IMR-90 (cell line): ENCODE measurements around the gene MRPL41. TPM values are rescaled to one million over a fixed set of nuclear protein-coding genes. Genes with fewer than 3 reads are reported as not detected.
A peak's percentile ranks its signal among the peaks of the same experiment; 100 is the strongest.

Experiments
- ATAC-seq: fragments of 200-7000 bp; cut with Tn5 transposase; 2 replicates; pipeline ENCODE4 v1.9.1; 2020; ENCODE audit warnings: low read depth, mild to moderate bottlenecking, moderate library complexity
- Bru-seq: library from RNA; stranded (reverse); fragments of 400-500 nt; gene quantifications from one replicate; lab custom pipeline; 2021; lab: Mats Ljungman, UMichigan
- BruChase-seq, 2 experiments: library from RNA; stranded (reverse); fragments of 400-500 nt; gene quantifications; one replicate each; lab custom pipeline; 2021; lab: Mats Ljungman, UMichigan
- BruUV-seq: library from RNA; stranded (reverse); fragments of 400-500 nt; replicated peaks from 2 replicates; lab custom pipeline; 2021; lab: Mats Ljungman, UMichigan
- CTCF ChIA-PET: fragments of 300-600 bp; formaldehyde crosslinking; extraction: SDS; loops from one replicate; lab custom pipeline; 2021; ENCODE audit warnings: antibody characterized with exemption; lab: Yijun Ruan, JAX
- POLR2A ChIA-PET: fragments of 300-600 bp; sonication (Branson Sonifier 250); formaldehyde crosslinking; loops from one replicate; lab custom pipeline; 2022; ENCODE audit warnings: antibody characterized with exemption; ENCODE audit not compliant: unreplicated experiment; lab: Charles Lee
- DNase-seq: peaks from one replicate; pipeline ENCODE4 v3.0.0; 2013
- H2AFZ ChIP-seq: replicated peaks from 2 replicates; pipeline ENCODE3; 2013; ENCODE audit warnings: low read length, mild to moderate bottlenecking; ENCODE audit not compliant: poor library complexity
- H2AK5ac ChIP-seq: 2 replicates; pipeline ENCODE4 v1.6.1; 2013; ENCODE audit warnings: low read depth, low read length, inconsistent platforms
- H2AK9ac ChIP-seq: replicated peaks from 2 replicates; pipeline ENCODE3; 2013; ENCODE audit warnings: mild to moderate bottlenecking, low read depth, low read length, moderate library complexity; ENCODE audit not compliant: poor library complexity
- H2BK120ac ChIP-seq: 2 replicates; pipeline ENCODE4 v1.6.1; 2013; ENCODE audit warnings: low read depth, low read length, inconsistent platforms
- H2BK15ac ChIP-seq: 3 replicates; pipeline ENCODE4 v1.6.1; 2013; ENCODE audit warnings: low read depth, low read length, inconsistent platforms
- H2BK20ac ChIP-seq: 2 replicates; pipeline ENCODE4 v1.6.1; 2013; ENCODE audit warnings: low read depth, mild to moderate bottlenecking, inconsistent platforms, low read length, moderate library complexity
- H2BK5ac ChIP-seq: 2 replicates; pipeline ENCODE4 v1.6.1; 2013; ENCODE audit warnings: mild to moderate bottlenecking, low read depth, low read length, inconsistent platforms; ENCODE audit not compliant: poor library complexity, severe bottlenecking
- H3K14ac ChIP-seq: replicated peaks from 2 replicates; pipeline ENCODE4 v1.6.1; 2013; ENCODE audit warnings: low read depth, low read length, inconsistent platforms
- H3K18ac ChIP-seq: 2 replicates; pipeline ENCODE4 v1.6.1; 2013; ENCODE audit warnings: low read depth, low read length, control low read depth
- H3K23ac ChIP-seq: 2 replicates; pipeline ENCODE4 v1.6.1; 2013; ENCODE audit warnings: low read depth, low read length, inconsistent platforms
- H3K27ac ChIP-seq: 2 replicates; pipeline ENCODE4 v1.5.1; 2013; ENCODE audit warnings: mild to moderate bottlenecking, control low read depth, low read length; ENCODE audit not compliant: insufficient read depth
- H3K27me3 ChIP-seq: 2 replicates; pipeline ENCODE4 v1.6.1; 2013; ENCODE audit warnings: low read length; ENCODE audit not compliant: control insufficient read depth, insufficient read depth
- H3K36me3 ChIP-seq: 2 replicates; pipeline ENCODE4 v1.6.1; 2013; ENCODE audit warnings: low read length, mixed read lengths; ENCODE audit not compliant: control insufficient read depth, insufficient read depth
- H3K4ac ChIP-seq: 2 replicates; pipeline ENCODE4 v1.6.1; 2013; ENCODE audit warnings: low read depth, low read length, inconsistent platforms
- H3K4me1 ChIP-seq: 2 replicates; pipeline ENCODE4 v1.6.1; 2013; ENCODE audit warnings: low read length, mixed read lengths; ENCODE audit not compliant: control insufficient read depth, insufficient read depth
- H3K4me2 ChIP-seq: 2 replicates; pipeline ENCODE4 v1.6.1; 2013; ENCODE audit warnings: low read depth, mild to moderate bottlenecking, control low read depth, low read length, moderate library complexity
- H3K4me3 ChIP-seq: 2 replicates; pipeline ENCODE4 v1.5.1; 2013; ENCODE audit warnings: low read depth, mild to moderate bottlenecking, control low read depth, low read length, moderate library complexity; ENCODE audit not compliant: insufficient read depth
- H3K56ac ChIP-seq: 2 replicates; pipeline ENCODE4 v1.6.1; 2013; ENCODE audit warnings: low read length, inconsistent platforms; ENCODE audit not compliant: insufficient read depth; ENCODE audit errors: extremely low read depth
- H3K79me1 ChIP-seq, 2 experiments: 2 replicates each; pipeline ENCODE4 v1.6.1; 2013; ENCODE audit warnings: low read length in 2 of 2, inconsistent platforms in 1 of 2, low read depth in 1 of 2
- H3K9ac ChIP-seq: 2 replicates; pipeline ENCODE4 v1.6.1; 2013; ENCODE audit warnings: low read depth, low read length, control low read depth
- H3K9me1 ChIP-seq: 2 replicates; pipeline ENCODE4 v1.6.1; 2013; ENCODE audit warnings: low read length, inconsistent platforms; ENCODE audit not compliant: insufficient read depth
- H3K9me3 ChIP-seq: 2 replicates; pipeline ENCODE4 v1.6.1; 2013; ENCODE audit warnings: low read length; ENCODE audit not compliant: control insufficient read depth, insufficient read depth
- H4K20me1 ChIP-seq: 2 replicates; pipeline ENCODE4 v1.6.1; 2013; ENCODE audit warnings: low read length, inconsistent platforms; ENCODE audit not compliant: insufficient read depth
- H4K5ac ChIP-seq: 2 replicates; pipeline ENCODE4 v1.6.1; 2013; ENCODE audit warnings: mild to moderate bottlenecking, low read depth, low read length, control low read depth
- H4K8ac ChIP-seq, 2 experiments: 2 replicates each; pipeline ENCODE4 v1.6.1; 2013; ENCODE audit warnings: low read depth in 2 of 2, low read length in 2 of 2, control low read depth in 1 of 2, inconsistent platforms in 1 of 2
- H4K91ac ChIP-seq: 2 replicates; pipeline ENCODE4 v1.6.1; 2013; ENCODE audit warnings: low read depth, low read length, inconsistent platforms; ENCODE audit not compliant: insufficient read depth
- CTCF ChIP-seq: conservative IDR thresholded peaks from 2 replicates; pipeline ENCODE4 v1.5.1; 2012; ENCODE audit warnings: mild to moderate bottlenecking, low read depth, low read length, improper control_type of control experiment
- MAZ ChIP-seq: IDR thresholded peaks from 2 replicates; pipeline ENCODE4 v1.6.1; 2012; ENCODE audit warnings: low read depth, mild to moderate bottlenecking, low read length, improper control_type of control experiment, moderate library complexity, borderline replicate concordance
- MXI1 ChIP-seq: IDR thresholded peaks from 2 replicates; pipeline ENCODE4 v1.6.1; 2012; ENCODE audit warnings: low read depth, mild to moderate bottlenecking, low read length, moderate library complexity, borderline replicate concordance
- POLR2A ChIP-seq: IDR thresholded peaks from 2 replicates; pipeline ENCODE4 v1.6.1; 2012; ENCODE audit warnings: mild to moderate bottlenecking, low read depth, low read length
- RAD21 ChIP-seq: IDR thresholded peaks from 2 replicates; pipeline ENCODE4 v1.6.1; 2012; ENCODE audit warnings: low read length, improper control_type of control experiment
- WGBS, 2 experiments: methylation state at CpG; one replicate each; pipeline versions ENCODE4 v1.1.5 to v1.1.7; 2013; ENCODE audit warnings: missing lambda C conversion rate in 2 of 2; ENCODE audit not compliant: insufficient read length in 1 of 2; ENCODE audit errors: extremely low coverage in 2 of 2; 5-methylcytosine and 5-hydroxymethylcytosine counted together
- dilution Hi-C: fragments of 300-500 bp; cut with HindIII; formaldehyde crosslinking; loops from one replicate; pipeline ENCODE4 v1.14.3; 2018; ENCODE audit warnings: low sequenced_read_pairs; ENCODE audit not compliant: unreplicated experiment
- in situ Hi-C: fragments of 300-500 bp; cut with MboI; formaldehyde crosslinking; loops from 3 replicates; pipeline ENCODE4 v1.14.3; 2019; ENCODE audit warnings: low sequenced_read_pairs, inconsistent platforms, mixed read lengths
- intact Hi-C: fragments of 100-400 bp; cut with micrococcal nuclease; formaldehyde crosslinking; loops from 2 replicates; pipeline ENCODE4 v1.10.0; 2022
- long read RNA-seq: library from polyadenylated mRNA; unstranded; transcript quantifications from one replicate; pipeline ENCODE4 v2.0.0, GENCODE V29; 2021; ENCODE audit not compliant: unreplicated experiment
- polyA plus RNA-seq, 3 experiments: library from polyadenylated mRNA; depleted of rRNA; stranded (reverse); fragments of >200 nt; gene quantifications; 2 replicates each; pipeline ENCODE4 v1.2.3, GENCODE V29; 2012; ENCODE audit warnings: low replicate concordance in 1 of 3
- total RNA-seq: library from RNA; depleted of rRNA; stranded (reverse); fragments of >200 nt; gene quantifications from 2 replicates; pipeline ENCODE4 v1.2.3, GENCODE V29; 2012; rRNA removed
- TF ChIP-seq, protein P1 (sequence below): fragments of 150-350 bp; IDR thresholded peaks from 2 replicates; pipeline ENCODE4 v1.6.1; 2017; ENCODE audit warnings: mild to moderate bottlenecking, antibody characterized with exemption, low read length, low read depth

The MRPL41 gene
- total RNA-seq (15.6 and 23.6 TPM in 2 replicates), polyA plus RNA-seq (2012; rRNA removed) (38.9 and 58.9 TPM in 2 replicates), Bru-seq, nascent RNA (percentile 84 among the genes with signal in this experiment), BruChase-seq, experiment 1, labeled RNA remaining after a 6-hour chase (percentile 69 among the genes with signal in this experiment), BruChase-seq, experiment 2, labeled RNA remaining after a 2-hour chase (percentile 68 among the genes with signal in this experiment)
- polyA plus RNA-seq (2012; cell fraction: cytosol; rRNA removed), result 56.0 and 58.7 TPM in 2 replicates
- 16.9 and 31.2 TPM in 2 replicates for polyA plus RNA-seq (2012; cell fraction: nucleus; rRNA removed; ENCODE audit: low replicate concordance)
- long read RNA-seq, transcript MRPL41-201 (2 exons, 1,262 nt), result major isoform, 57 of 62 reads
- long read RNA-seq, partial matches to known transcripts, result 0 of 62 reads
- long read RNA-seq, other reads (novel, unspliced or antisense), result 5 of 62 reads

DNA sequence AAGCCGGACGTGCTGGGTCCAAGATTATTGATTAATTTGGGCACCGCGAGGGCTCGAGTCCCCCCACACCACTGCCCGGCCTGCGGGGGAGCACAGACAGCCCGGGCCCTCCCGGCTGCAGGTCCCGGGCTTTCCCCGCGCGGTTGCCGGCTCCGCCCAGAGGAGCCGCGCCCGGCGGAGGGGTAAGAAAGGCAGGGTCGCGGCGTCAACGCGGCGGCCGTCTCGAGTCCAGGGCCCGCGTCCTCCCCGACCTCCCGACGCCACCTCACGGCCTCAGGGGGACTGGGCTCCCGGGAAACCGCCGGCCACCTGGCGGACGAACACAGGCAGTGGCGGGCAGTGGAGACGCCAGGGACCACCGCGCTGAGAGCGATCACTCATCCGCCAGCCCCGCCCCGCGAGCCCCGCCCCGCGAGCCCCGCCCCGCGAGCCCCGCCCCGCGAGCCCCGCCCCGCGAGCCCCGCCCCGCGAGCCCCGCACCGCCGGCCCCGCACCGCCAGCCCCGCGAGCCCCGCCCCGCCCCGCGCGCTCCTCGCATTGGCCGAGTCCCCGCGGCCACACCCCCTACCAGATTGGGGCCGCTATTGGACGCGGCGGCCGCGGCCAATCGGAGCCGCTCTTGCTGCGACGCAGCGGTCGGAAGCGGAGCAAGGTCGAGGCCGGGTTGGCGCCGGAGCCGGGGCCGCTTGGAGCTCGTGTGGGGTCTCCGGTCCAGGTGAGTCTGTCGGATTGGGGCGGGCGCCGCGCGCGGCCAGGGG, at the start of gene MRPL41:
MRPL41 (plus strand) TSS at position 616 of the 758 bp plus-strand sequence. CDS start 203 bp downstream, outside the sequence.
- H2AK9ac ChIP-seq, result peak within 1 kb of the TSS; percentile 96
- no TSS peak for BruUV-seq
- peaks cover 13 to 29% of the 10 kb centered on the region in 2 experiments for H3K79me1 ChIP-seq
- dilution Hi-C loops, result no loop called here
- H3K4me2 ChIP-seq, result peak within 1 kb of the TSS; percentile 95
- no peak within 1 kb of the TSS; the same call in 2 of the 3 replicates for H2BK15ac ChIP-seq
- no peak within 1 kb of the TSS for H2BK120ac ChIP-seq
- no peak within 1 kb of the TSS for H3K18ac ChIP-seq
- peaks cover 19% of the 10 kb centered on the region for H3K36me3 ChIP-seq
- no peaks in the 10 kb centered on the region for H3K27me3 ChIP-seq
- ChIA-PET POLR2A (no interaction called here), CTCF (interaction anchor here (1.2 kb wide), 1 partner anchor 16 kb away, joined by 7 read pairs; no protein-coding TSS in a partner anchor)
- no peaks in the 10 kb centered on the region for H3K9me1 ChIP-seq
- H4K20me1 ChIP-seq, result 0 out of 2 replicates have a peak, but pooled peaks cover 9% of the 10 kb centered on the region
- peaks cover 5% of the 10 kb centered on the region; the same call in 1 of the 2 replicates for H3K4me1 ChIP-seq
- H4K91ac ChIP-seq, result no peak within 1 kb of the TSS
- TF ChIP-seq CTCF (peak; percentile 56), POLR2A (peak; percentile 55; the same call in 1 of the 2 replicates), MAZ (peak; percentile 8; the same call in 1 of the 2 replicates), MXI1 (0 out of 2 replicates have a peak, but pooled peaks have one; percentile 18), RAD21 (peak; percentile 23)
- TF ChIP-seq, protein P1, sequence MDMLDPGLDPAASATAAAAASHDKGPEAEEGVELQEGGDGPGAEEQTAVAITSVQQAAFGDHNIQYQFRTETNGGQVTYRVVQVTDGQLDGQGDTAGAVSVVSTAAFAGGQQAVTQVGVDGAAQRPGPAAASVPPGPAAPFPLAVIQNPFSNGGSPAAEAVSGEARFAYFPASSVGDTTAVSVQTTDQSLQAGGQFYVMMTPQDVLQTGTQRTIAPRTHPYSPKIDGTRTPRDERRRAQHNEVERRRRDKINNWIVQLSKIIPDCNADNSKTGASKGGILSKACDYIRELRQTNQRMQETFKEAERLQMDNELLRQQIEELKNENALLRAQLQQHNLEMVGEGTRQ, result no peak
- peak within 1 kb of the TSS; percentile 10; the same call in 1 of the 2 replicates for H3K23ac ChIP-seq
- H2AFZ ChIP-seq, result peak within 1 kb of the TSS; percentile 98
- H3K27ac ChIP-seq, result peak within 1 kb of the TSS; percentile 57
- intact Hi-C loops, result no loop called here
- peak within 1 kb of the TSS; percentile 21 for H2BK5ac ChIP-seq
- in situ Hi-C loops, result no loop called here
- H3K14ac ChIP-seq, result peak within 1 kb of the TSS; percentile 45; the same call in 1 of the 2 replicates
- no peak within 1 kb of the TSS for H3K56ac ChIP-seq
- peak within 1 kb of the TSS; percentile 85 for H2AK5ac ChIP-seq
- 1% methylated on average over 47 of the region's 106 CpGs; no CpG with 5 or more reads in 1 of the 2 experiments for WGBS, 2 experiments
- H3K4ac ChIP-seq, result peak within 1 kb of the TSS; percentile 68
- peak within 1 kb of the TSS; percentile 77 to 80; a peak in 3 of 4 replicates for H4K8ac ChIP-seq
- peak within 1 kb of the TSS; percentile 30; the same call in 1 of the 2 replicates for H4K5ac ChIP-seq
- H3K4me3 ChIP-seq, result peak within 1 kb of the TSS; percentile 85
- DNase-seq (peak; percentile 68), ATAC-seq (peak; percentile 92)
- H3K9ac ChIP-seq, result peak within 1 kb of the TSS; percentile 69
- no peaks in the 10 kb centered on the region for H3K9me3 ChIP-seq
- no peak within 1 kb of the TSS for H2BK20ac ChIP-seq
